CD4-positive, alpha-beta memory T cell (primary cell): ENCODE measurements around the gene UBE2G2. TPM values are rescaled to one million over a fixed set of nuclear protein-coding genes. Genes with fewer than 3 reads are reported as not detected.
A peak's percentile ranks its signal among the peaks of the same experiment; 100 is the strongest.

Source experiments
- CTCF ChIA-PET: fragments of 350-600 bp; sonication (Branson Sonifier 250); formaldehyde crosslinking; loops from one replicate; lab custom pipeline; 2021; ENCODE audit warnings: inconsistent platforms; ENCODE audit not compliant: partially characterized antibody; lab: Charles Lee
- POLR2A ChIA-PET: fragments of 350-600 bp; sonication (Branson Sonifier 250); formaldehyde crosslinking; loops from one replicate; lab custom pipeline; 2021; ENCODE audit not compliant: partially characterized antibody; lab: Charles Lee
- DNase-seq, 5 donors: peaks; one replicate each; pipeline versions ENCODE4 v3.0.0 to v3.0.0-alpha.2; 2020 to 2022; ENCODE audit warnings: mixed read lengths in 1 of 5
- H3K27ac ChIP-seq: one replicate; pipeline ENCODE4 v1.7.0; 2013; ENCODE audit warnings: low read depth, low read length
- H3K27me3 ChIP-seq: 2 replicates; pipeline ENCODE4 v1.7.0; 2013; ENCODE audit warnings: mild to moderate bottlenecking, low read length, moderate library complexity; ENCODE audit not compliant: insufficient read depth
- H3K36me3 ChIP-seq: 2 replicates; pipeline ENCODE4 v1.7.0; 2013; ENCODE audit warnings: mild to moderate bottlenecking, low read length, moderate library complexity; ENCODE audit not compliant: insufficient read depth
- H3K4me1 ChIP-seq: 2 replicates; pipeline ENCODE4 v1.7.0; 2013; ENCODE audit warnings: mild to moderate bottlenecking, low read length, moderate library complexity; ENCODE audit not compliant: insufficient read depth
- H3K4me3 ChIP-seq, 2 donors: one replicate each; pipeline ENCODE4 v1.7.0; 2013; ENCODE audit warnings: low read length in 2 of 2, mild to moderate bottlenecking in 1 of 2
- H3K9me3 ChIP-seq, 2 donors: one replicate each; pipeline ENCODE4 v1.7.0; 2013; ENCODE audit warnings: low read length in 2 of 2, control low read depth in 1 of 2; ENCODE audit not compliant: control insufficient read depth in 1 of 2
- H3K27ac Mint-ChIP-seq, 7 donors: one replicate each; pipeline ENCODE4 v1.8.0; 2020 to 2021; ENCODE audit warnings: mixed read lengths in 7 of 7, mild to moderate bottlenecking in 6 of 7, inconsistent platforms in 3 of 7, moderate library complexity in 3 of 7
- H3K27me3 Mint-ChIP-seq, 2 donors: one replicate each; pipeline ENCODE4 v1.8.0; 2020 to 2021; ENCODE audit warnings: mixed read lengths in 2 of 2
- H3K36me3 Mint-ChIP-seq, 2 donors: one replicate each; pipeline ENCODE4 v1.8.0; 2020 to 2021; ENCODE audit warnings: mixed read lengths in 2 of 2, inconsistent platforms in 1 of 2, mild to moderate bottlenecking in 1 of 2
- H3K4me1 Mint-ChIP-seq, 4 donors: one replicate each; pipeline ENCODE4 v1.8.0; 2020 to 2021; ENCODE audit warnings: mixed read lengths in 4 of 4, mild to moderate bottlenecking in 1 of 4
- H3K4me3 Mint-ChIP-seq, 8 donors: one replicate each; pipeline ENCODE4 v1.8.0; 2020 to 2021; ENCODE audit warnings: mixed read lengths in 8 of 8, mild to moderate bottlenecking in 7 of 8, moderate library complexity in 6 of 8, inconsistent platforms in 3 of 8
- H3K9me3 Mint-ChIP-seq, 8 donors: one replicate each; pipeline ENCODE4 v1.8.0; 2020 to 2021; ENCODE audit warnings: mixed read lengths in 8 of 8, mild to moderate bottlenecking in 5 of 8, inconsistent platforms in 3 of 8, moderate library complexity in 1 of 8
- intact Hi-C: fragments of 100-400 bp; cut with micrococcal nuclease; formaldehyde crosslinking; loops from one replicate; pipeline ENCODE4 v1.15.1; 2023
- polyA plus RNA-seq, 2 donors: library from polyadenylated mRNA; unstranded; fragments of 300-500 nt; fragmentation: Illumina TruSeq; gene quantifications; one replicate each; pipeline ENCODE4 v1.2.3, GENCODE V29; 2021
- total RNA-seq, 2 experiments: library from RNA; stranded (reverse); gene quantifications; one replicate each; pipeline ENCODE4 v1.2.3, GENCODE V29; 2021

Gene UBE2G2
- total and polyA plus RNA-seq, 4 experiments from 2014 or later: 51.8 to 131 (median 95.4) TPM

DNA sequence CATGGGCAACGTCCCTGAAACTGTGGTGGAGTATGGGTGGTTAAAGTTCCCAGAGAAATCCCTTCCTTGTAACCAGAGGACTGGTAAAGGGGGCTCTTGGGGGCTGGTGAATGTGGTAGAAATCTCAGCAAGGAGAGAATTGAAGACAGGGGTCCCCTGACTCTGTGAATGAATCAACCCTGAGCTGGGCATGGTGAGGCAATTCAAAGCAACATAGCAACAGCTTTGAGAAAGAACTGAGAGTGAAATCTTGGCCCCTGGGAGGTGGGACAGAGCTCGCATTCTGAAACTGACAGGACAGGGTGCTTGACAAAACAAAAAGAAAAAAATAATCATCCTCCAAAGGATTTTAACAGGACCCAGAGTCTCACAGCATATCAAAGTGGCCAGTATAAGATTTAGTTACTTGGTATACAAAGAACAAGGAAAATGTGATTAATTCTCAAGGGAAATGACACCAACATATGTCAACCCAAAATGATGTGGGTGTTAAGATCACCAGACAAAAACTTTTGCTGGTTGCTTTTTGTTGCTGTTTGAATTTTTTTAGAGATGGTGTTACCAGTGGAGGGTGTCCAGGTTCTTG, 28.0 kb upstream of the UBE2G2 start:
- Histone ChIP-seq H3K36me3 (no peaks in the 10 kb centered on the region), H3K9me3 (peaks cover 0 to 4% of the 10 kb centered on the region in 2 donors), H3K27me3 (no peaks in the 10 kb centered on the region), H3K4me3 (no peak overlapping the region), H3K4me1 (peaks cover 7% of the 10 kb centered on the region), H3K27ac (no peak overlapping the region)
- ChIA-PET POLR2A (no interaction called here), CTCF (no interaction called here)
- intact Hi-C loops: no loop called here
- Mint-ChIP-seq H3K27me3 (no peaks in the 10 kb centered on the region), H3K4me3 (no peak overlapping the region), H3K27ac (peak overlapping the region in 2 of 7 donors; percentile 23 to 83), H3K4me1 (peaks cover 5 to 22% (median 7%) of the 10 kb centered on the region in 4 donors), H3K36me3 (peaks cover 1 to 5% of the 10 kb centered on the region in 2 donors), H3K9me3 (peaks cover 4 to 25% (median 17%) of the 10 kb centered on the region in 8 donors)
- no peak for DNase-seq

GRCh38 chr21:44828362-44829056, 26.9 kb upstream of the UBE2G2 start:
- Mint-ChIP-seq H3K4me3 (no peak overlapping the region), H3K4me1 (peaks cover 7 to 22% (median 8%) of the 10 kb centered on the region in 4 donors), H3K36me3 (peaks cover 1 to 9% of the 10 kb centered on the region in 2 donors), H3K27ac (peak overlapping the region in 1 of 7 donors; percentile 39), H3K27me3 (no peaks in the 10 kb centered on the region), H3K9me3 (peaks cover 4 to 29% (median 19%) of the 10 kb centered on the region in 8 donors)
- peaks cover 7% of the 10 kb centered on the region for H3K4me1 ChIP-seq
- H3K9me3 ChIP-seq: peaks cover 0 to 4% of the 10 kb centered on the region in 2 donors
- H3K27me3 ChIP-seq: no peaks in the 10 kb centered on the region
- no peak overlapping the region for H3K4me3 ChIP-seq
- intact Hi-C loops: no loop called here
- H3K27ac ChIP-seq: no peak overlapping the region
- DNase-seq: no peak
- ChIA-PET POLR2A (interaction anchor here (1.0 kb wide), 1 partner anchor 11 kb away, joined by 5 read pairs; the partner anchor contains the start of gene SUMO3), CTCF (interaction anchor here (0.6 to 1.0 kb wide), 2 partner anchors 35 to 1426 kb away, joined by 3 to 4 read pairs; no protein-coding TSS in a partner anchor)
- H3K36me3 ChIP-seq: no peaks in the 10 kb centered on the region

DNA sequence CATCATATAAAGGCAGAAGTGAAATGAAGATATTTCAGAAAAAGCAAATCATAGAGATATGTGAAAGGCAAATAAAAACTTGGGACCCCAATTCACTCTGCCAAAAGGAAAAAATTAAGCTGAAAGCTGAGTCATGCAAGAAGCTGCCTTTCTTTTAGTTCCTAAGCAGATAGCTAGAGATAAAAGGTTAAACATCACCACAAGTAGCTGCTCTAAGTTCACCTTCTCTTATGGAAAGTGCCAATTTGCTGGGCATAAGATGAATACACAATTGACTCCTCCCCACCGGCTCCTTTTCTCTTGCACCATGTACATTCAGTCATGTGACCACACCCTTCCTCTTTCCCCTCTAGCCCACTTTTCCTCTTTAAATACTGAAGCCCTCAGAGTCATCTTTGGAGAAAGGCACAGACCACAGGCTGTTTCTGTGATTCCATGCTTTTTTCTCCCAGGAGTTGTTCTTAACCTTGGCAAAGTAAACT, 21.6 kb upstream of the UBE2G2 start:
- CTCF ChIA-PET: interaction anchor here (1.0 to 1.4 kb wide), 2 partner anchors 23 kb away, joined by 3 to 6 read pairs; no protein-coding TSS in a partner anchor
- DNase-seq: no peak
- POLR2A ChIA-PET: interaction anchor here (0.6 kb wide), 1 partner anchor 58 kb away, joined by 3 read pairs; no protein-coding TSS in a partner anchor

DNA sequence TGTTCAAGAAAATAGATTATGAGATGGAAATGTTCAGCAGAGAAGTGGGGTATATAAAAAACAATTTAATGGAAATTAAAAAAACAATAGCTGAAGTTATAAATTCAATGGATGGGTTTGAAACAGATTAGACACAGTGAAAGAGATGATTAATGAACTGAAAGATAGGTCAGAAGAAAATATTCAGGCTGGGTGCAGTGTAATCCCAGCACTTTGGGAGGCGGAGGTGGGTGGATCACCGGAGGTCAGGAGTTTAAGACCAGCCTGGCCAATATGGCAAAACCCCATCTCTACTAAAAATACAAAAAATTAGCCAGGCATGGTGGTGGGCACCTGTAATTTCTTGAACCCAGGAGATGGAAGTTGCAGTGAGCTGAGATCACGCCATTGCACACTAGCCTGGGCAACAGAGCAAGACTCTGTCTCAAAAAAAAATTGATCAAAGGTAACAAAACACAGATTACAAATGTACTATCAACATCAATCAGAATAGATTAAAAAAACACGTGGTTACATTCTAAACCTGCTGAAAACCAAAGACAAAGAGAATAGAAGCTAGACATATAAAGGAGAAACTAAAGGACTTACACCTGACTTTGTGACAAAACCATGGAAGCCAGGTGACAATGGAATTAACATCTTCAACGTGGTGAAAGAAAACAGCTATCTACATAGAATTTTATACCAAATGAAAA, 21.0 kb upstream of the UBE2G2 start:
- intact Hi-C loops: no loop called here
- no peak overlapping the region for H3K27ac ChIP-seq
- no peak for DNase-seq
- peaks cover 1 to 9% (median 4%) of the 10 kb centered on the region in 4 donors for H3K4me1 Mint-ChIP-seq
- no peaks in the 10 kb centered on the region for H3K36me3 ChIP-seq
- H3K9me3 ChIP-seq: peaks cover 0 to 5% of the 10 kb centered on the region in 2 donors
- ChIA-PET POLR2A (interaction anchor here (0.6 kb wide), 1 partner anchor 59 kb away, joined by 3 read pairs; no protein-coding TSS in a partner anchor), CTCF (interaction anchor here (1.0 to 1.4 kb wide), 2 partner anchors 22 to 24 kb away, joined by 3 to 6 read pairs; no protein-coding TSS in a partner anchor)
- peaks cover 1 to 36% (median 23%) of the 10 kb centered on the region in 8 donors for H3K9me3 Mint-ChIP-seq
- no peaks in the 10 kb centered on the region for H3K27me3 ChIP-seq
- H3K4me3 Mint-ChIP-seq: no peak overlapping the region
- H3K4me1 ChIP-seq: peaks cover 6% of the 10 kb centered on the region
- no peaks in the 10 kb centered on the region for H3K27me3 Mint-ChIP-seq
- peak overlapping the region in 1 of 7 donors; percentile 5 for H3K27ac Mint-ChIP-seq
- H3K36me3 Mint-ChIP-seq: peaks cover 0 to 4% of the 10 kb centered on the region in 2 donors
- no peak overlapping the region for H3K4me3 ChIP-seq

More for the DNA sequence above, 21.6 kb upstream of the UBE2G2 start:
- Mint-ChIP-seq H3K27ac (peak overlapping the region in 1 of 7 donors; percentile 30), H3K36me3 (peaks cover 0 to 6% of the 10 kb centered on the region in 2 donors), H3K4me3 (no peak overlapping the region), H3K9me3 (peaks cover 3 to 42% (median 28%) of the 10 kb centered on the region in 8 donors), H3K4me1 (peaks cover 1 to 9% (median 4%) of the 10 kb centered on the region in 4 donors), H3K27me3 (no peaks in the 10 kb centered on the region)
- Histone ChIP-seq H3K36me3 (no peaks in the 10 kb centered on the region), H3K27me3 (no peaks in the 10 kb centered on the region), H3K27ac (no peak overlapping the region), H3K4me1 (peaks cover 6% of the 10 kb centered on the region), H3K4me3 (no peak overlapping the region), H3K9me3 (peaks cover 0 to 8% of the 10 kb centered on the region in 2 donors)
- intact Hi-C loops: no loop called here

GRCh38 chr21:44820851-44821250, 19.2 kb upstream of the UBE2G2 start:
- POLR2A ChIA-PET: interaction anchor here (5.1 kb wide), 1 partner anchor 53 kb away, joined by 52 read pairs; the partner anchor contains the start of gene PTTG1IP
- DNase-seq: no peak
- H3K4me3 Mint-ChIP-seq: no peak overlapping the region

DNA sequence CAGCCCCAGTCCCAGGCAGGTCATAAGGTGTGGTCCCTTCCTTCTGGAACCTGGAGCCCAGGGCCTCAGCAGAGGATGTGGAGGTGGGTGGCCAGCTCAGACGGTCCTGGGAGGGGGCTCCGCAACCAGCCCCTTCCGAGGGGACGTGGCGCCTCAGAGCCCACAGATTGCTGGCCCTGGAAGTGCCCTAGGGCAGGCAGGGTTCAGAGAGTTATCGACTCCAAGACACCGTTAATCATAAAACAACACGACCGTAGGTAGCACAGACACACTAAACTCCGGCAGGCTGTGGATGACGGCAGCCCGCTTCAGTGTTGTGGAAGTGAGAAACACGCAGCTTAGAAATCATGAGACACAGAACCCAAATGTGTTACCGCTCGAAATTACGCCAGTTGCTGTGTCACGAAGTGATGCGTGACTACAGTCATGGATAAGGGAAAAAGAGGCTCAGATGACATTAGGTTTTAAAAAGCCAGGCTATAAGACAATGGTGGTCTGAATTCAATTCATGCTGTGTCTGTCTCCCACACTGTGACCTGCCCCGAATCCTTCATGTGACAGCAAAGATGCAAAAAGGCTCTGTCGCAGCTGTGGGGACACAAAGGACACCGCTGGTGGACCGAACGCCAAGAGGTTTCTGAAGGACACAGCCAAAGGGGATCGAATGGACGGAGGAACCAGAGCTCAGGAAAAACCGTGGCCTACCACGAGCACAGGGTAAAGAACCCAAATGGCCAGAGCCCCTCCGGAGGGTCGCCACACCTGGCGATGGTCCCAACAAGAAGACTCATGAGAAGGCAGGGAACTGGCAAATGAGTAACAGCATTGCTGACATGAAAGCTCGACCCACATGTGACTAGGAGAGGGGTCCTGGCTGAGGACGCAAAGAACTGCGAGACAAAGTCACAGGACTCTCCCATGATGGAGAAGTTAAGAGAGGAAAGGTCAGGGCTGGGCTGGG, 17.9 kb upstream of the UBE2G2 start:
- Histone ChIP-seq H3K27ac (no peak overlapping the region), H3K36me3 (no peaks in the 10 kb centered on the region), H3K4me1 (peaks cover 16% of the 10 kb centered on the region), H3K9me3 (peaks cover 0 to 5% of the 10 kb centered on the region in 2 donors), H3K4me3 (no peak overlapping the region), H3K27me3 (no peaks in the 10 kb centered on the region)
- Mint-ChIP-seq H3K4me1 (peaks cover 1 to 28% (median 18%) of the 10 kb centered on the region in 4 donors), H3K4me3 (peak overlapping the region; percentile 31 to 76 (median 66)), H3K27ac (peak overlapping the region; percentile 46 to 81 (median 75)), H3K36me3 (peaks cover 4% of the 10 kb centered on the region in 2 donors), H3K27me3 (no peaks in the 10 kb centered on the region), H3K9me3 (peaks cover 0 to 29% (median 18%) of the 10 kb centered on the region in 8 donors)
- intact Hi-C loops: loop anchor here (10.0 kb wide), 2 partner anchors 485 to 825 kb away; partner anchors contain the start of genes CFAP410 and PCBP3
- POLR2A ChIA-PET: interaction anchor here (1.1 to 5.1 kb wide), 2 partner anchors 54 to 98 kb away, joined by 3 to 52 read pairs; partner anchors contain the start of gene PTTG1IP
- CTCF ChIA-PET: interaction anchor here (2.0 kb wide), 1 partner anchor 18 kb away, joined by 5 read pairs; the partner anchor contains the start of gene UBE2G2
- DNase-seq: no peak

More at GRCh38 chr21:44820851-44821250, 19.2 kb upstream of the UBE2G2 start:
- peaks cover 16% of the 10 kb centered on the region for H3K4me1 ChIP-seq
- H3K27me3 ChIP-seq: no peaks in the 10 kb centered on the region
- Mint-ChIP-seq H3K4me1 (peaks cover 1 to 19% (median 12%) of the 10 kb centered on the region in 4 donors), H3K9me3 (peaks cover 0 to 29% (median 18%) of the 10 kb centered on the region in 8 donors), H3K27ac (peak overlapping the region in 1 of 7 donors; percentile 81), H3K36me3 (peaks cover 2 to 4% of the 10 kb centered on the region in 2 donors), H3K27me3 (no peaks in the 10 kb centered on the region)
- no peaks in the 10 kb centered on the region for H3K36me3 ChIP-seq
- H3K4me3 ChIP-seq: no peak overlapping the region
- H3K9me3 ChIP-seq: peaks cover 0 to 5% of the 10 kb centered on the region in 2 donors
- intact Hi-C loops: no loop called here
- H3K27ac ChIP-seq: no peak overlapping the region
- CTCF ChIA-PET: interaction anchor here (2.0 kb wide), 1 partner anchor 20 kb away, joined by 5 read pairs; the partner anchor contains the start of gene UBE2G2
